ENCODE measurements around the gene PINLYP.

- TF ChIP-seq CTCF (IDR thresholded peaks at IDR 0.05) (no peak), POLR2A (IDR thresholded peaks at IDR 0.05) (no peak)
These were observed 31.5 kb upstream of the PINLYP start for GRCh38 chr19:43544077-43544476.

All from transverse colon (tissue), 3 donors.